ENCODE measurements around the gene TLX2. TPM values are rescaled to one million over a fixed set of nuclear protein-coding genes. Genes with fewer than 3 reads are reported as not detected.

The TLX2 gene
- total and polyA plus RNA-seq, 2 of the 13 experiments (the other 11 are each of a cell fraction or from before 2014, with no cell fraction given) = 0.05 to 0.20 TPM

DNA sequence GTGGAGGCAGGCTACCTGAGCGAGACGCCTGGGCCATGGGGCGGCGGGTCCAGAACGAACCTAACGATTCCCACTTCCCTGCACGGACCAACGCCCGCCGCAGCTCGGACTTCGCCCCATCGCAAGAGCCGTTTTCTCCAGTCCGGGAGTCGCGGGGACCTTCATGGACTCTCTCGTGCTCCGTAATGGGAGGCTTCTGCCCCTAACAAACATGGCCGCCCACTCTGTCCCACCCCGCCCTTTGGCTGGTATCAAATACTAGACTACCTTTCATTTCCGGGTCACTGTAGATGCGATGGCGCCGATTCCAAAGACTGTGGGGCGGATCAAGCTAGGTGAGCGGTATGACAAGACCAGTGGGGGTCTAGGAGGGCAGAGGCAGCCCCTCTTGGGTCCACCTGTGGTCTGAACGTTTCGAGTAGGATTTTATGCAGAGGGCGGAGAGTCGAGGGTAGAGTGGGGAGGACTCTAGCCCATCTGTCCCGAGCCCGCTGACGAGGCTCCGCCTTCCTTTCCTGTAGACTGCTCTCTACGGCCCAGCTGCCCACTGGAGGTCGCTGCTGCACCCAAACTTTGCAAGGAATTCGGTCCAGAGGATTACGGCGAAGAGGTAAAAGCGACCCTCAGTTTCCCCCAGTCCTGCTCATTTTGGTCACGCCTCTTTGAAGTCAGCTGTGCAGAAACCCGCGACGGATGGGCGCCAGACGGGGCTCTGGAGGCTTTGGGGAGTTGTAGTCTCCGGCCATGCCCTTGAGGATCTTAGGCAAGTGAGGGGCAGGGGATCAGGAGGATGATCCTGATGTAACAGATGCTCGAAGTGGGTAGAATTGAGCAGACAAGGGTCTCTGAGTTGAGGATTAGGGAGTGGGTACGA lies 31.2 kb upstream of the TLX2 start, which contains the start of the genes CCDC142 and TTC31 (continued):
- TF ChIP-seq YY1 (IDR thresholded peaks at IDR 0.05; ENCODE audit: insufficient read depth, insufficient replicate concordance, low read depth, low read length) (peak; percentile 100), SETDB1 (CRISPR knock-in tag; IDR thresholded peaks at IDR 0.05; ENCODE audit: borderline replicate concordance) (no peak), TSC22D2 (CRISPR knock-in tag; IDR thresholded peaks at IDR 0.05; ENCODE audit: borderline replicate concordance) (peak; percentile 2; the same call in 1 of the 2 replicates), ZNF562 (CRISPR knock-in tag; IDR thresholded peaks at IDR 0.05; ENCODE audit: borderline replicate concordance) (no peak), FOXM1 (CRISPR knock-in tag; IDR thresholded peaks at IDR 0.05) (no peak), ZEB1 (IDR thresholded peaks at IDR 0.05; ENCODE audit: insufficient replicate concordance, low read depth) (peak; percentile 33), THYN1 (CRISPR knock-in tag; IDR thresholded peaks at IDR 0.05; ENCODE audit: borderline replicate concordance, low read depth) (no peak)
- TF ChIP-seq, protein P1, sequence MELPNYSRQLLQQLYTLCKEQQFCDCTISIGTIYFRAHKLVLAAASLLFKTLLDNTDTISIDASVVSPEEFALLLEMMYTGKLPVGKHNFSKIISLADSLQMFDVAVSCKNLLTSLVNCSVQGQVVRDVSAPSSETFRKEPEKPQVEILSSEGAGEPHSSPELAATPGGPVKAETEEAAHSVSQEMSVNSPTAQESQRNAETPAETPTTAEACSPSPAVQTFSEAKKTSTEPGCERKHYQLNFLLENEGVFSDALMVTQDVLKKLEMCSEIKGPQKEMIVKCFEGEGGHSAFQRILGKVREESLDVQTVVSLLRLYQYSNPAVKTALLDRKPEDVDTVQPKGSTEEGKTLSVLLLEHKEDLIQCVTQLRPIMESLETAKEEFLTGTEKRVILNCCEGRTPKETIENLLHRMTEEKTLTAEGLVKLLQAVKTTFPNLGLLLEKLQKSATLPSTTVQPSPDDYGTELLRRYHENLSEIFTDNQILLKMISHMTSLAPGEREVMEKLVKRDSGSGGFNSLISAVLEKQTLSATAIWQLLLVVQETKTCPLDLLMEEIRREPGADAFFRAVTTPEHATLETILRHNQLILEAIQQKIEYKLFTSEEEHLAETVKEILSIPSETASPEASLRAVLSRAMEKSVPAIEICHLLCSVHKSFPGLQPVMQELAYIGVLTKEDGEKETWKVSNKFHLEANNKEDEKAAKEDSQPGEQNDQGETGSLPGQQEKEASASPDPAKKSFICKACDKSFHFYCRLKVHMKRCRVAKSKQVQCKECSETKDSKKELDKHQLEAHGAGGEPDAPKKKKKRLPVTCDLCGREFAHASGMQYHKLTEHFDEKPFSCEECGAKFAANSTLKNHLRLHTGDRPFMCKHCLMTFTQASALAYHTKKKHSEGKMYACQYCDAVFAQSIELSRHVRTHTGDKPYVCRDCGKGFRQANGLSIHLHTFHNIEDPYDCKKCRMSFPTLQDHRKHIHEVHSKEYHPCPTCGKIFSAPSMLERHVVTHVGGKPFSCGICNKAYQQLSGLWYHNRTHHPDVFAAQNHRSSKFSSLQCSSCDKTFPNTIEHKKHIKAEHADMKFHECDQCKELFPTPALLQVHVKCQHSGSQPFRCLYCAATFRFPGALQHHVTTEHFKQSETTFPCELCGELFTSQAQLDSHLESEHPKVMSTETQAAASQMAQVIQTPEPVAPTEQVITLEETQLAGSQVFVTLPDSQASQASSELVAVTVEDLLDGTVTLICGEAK (IDR thresholded peaks at IDR 0.05) = peak; percentile 55
- TF ChIP-seq, protein P1 (CRISPR knock-in tag; IDR thresholded peaks at IDR 0.05) = peak; percentile 64; the same call in 1 of the 2 replicates
- TF ChIP-seq, protein P2, sequence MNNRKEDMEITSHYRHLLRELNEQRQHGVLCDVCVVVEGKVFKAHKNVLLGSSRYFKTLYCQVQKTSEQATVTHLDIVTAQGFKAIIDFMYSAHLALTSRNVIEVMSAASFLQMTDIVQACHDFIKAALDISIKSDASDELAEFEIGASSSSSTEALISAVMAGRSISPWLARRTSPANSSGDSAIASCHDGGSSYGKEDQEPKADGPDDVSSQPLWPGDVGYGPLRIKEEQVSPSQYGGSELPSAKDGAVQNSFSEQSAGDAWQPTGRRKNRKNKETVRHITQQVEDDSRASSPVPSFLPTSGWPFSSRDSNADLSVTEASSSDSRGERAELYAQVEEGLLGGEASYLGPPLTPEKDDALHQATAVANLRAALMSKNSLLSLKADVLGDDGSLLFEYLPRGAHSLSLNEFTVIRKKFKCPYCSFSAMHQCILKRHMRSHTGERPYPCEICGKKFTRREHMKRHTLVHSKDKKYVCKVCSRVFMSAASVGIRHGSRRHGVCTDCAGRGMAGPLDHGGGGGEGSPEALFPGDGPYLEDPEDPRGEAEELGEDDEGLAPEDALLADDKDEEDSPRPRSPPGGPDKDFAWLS (CRISPR knock-in tag; IDR thresholded peaks at IDR 0.05; ENCODE audit: borderline replicate concordance) = no peak; the same call in 1 of the 2 replicates
- TF ChIP-seq, protein P3, sequence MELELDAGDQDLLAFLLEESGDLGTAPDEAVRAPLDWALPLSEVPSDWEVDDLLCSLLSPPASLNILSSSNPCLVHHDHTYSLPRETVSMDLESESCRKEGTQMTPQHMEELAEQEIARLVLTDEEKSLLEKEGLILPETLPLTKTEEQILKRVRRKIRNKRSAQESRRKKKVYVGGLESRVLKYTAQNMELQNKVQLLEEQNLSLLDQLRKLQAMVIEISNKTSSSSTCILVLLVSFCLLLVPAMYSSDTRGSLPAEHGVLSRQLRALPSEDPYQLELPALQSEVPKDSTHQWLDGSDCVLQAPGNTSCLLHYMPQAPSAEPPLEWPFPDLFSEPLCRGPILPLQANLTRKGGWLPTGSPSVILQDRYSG (CRISPR knock-in tag; IDR thresholded peaks at IDR 0.05) = 0 out of 2 replicates have a peak, but pooled peaks have one; percentile 15
- TF ChIP-seq, protein P4, sequence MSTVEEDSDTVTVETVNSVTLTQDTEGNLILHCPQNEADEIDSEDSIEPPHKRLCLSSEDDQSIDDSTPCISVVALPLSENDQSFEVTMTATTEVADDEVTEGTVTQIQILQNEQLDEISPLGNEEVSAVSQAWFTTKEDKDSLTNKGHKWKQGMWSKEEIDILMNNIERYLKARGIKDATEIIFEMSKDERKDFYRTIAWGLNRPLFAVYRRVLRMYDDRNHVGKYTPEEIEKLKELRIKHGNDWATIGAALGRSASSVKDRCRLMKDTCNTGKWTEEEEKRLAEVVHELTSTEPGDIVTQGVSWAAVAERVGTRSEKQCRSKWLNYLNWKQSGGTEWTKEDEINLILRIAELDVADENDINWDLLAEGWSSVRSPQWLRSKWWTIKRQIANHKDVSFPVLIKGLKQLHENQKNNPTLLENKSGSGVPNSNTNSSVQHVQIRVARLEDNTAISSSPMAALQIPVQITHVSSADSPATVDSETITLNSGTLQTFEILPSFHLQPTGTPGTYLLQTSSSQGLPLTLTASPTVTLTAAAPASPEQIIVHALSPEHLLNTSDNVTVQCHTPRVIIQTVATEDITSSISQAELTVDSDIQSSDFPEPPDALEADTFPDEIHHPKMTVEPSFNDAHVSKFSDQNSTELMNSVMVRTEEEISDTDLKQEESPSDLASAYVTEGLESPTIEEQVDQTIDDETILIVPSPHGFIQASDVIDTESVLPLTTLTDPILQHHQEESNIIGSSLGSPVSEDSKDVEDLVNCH (CRISPR knock-in tag; IDR thresholded peaks at IDR 0.05) = no peak

All from HepG2 (cell line).